ENCODE measurements around the gene NCAPD3. TPM values are rescaled to one million over a fixed set of nuclear protein-coding genes. Genes with fewer than 3 reads are reported as not detected.
"Not testable (repeated sequence)": the region's sequence is repeated elsewhere in the genome, so short reads cannot be mapped to it uniquely, and the experiment has no call there.

The NCAPD3 gene
- total RNA-seq, 1 experiment from 2014 or later, result 63.0 TPM

GRCh38 chr11:134116210-134116609, 107.6 kb downstream of the NCAPD3 start:
- peaks cover 35% of the 10 kb centered on the region for H3K4me1 Mint-ChIP-seq
- CTCF ChIA-PET, result no interaction called here
- POLR2A ChIA-PET, result interaction anchor here (0.6 kb wide), 1 partner anchor 156 kb away, joined by 4 read pairs; no protein-coding TSS in a partner anchor
- H3K9me3 Mint-ChIP-seq, result 0 out of 2 replicates have a peak, but pooled peaks cover 3% of the 10 kb centered on the region
- no peaks in the 10 kb centered on the region for H3K27me3 Mint-ChIP-seq (ENCODE audit: low read depth)
- no peak for DNase-seq (ENCODE audit: low spot score)
- H3K27ac Mint-ChIP-seq, result no peak overlapping the region
- H3K4me3 Mint-ChIP-seq, result no peak overlapping the region
- H3K36me3 Mint-ChIP-seq, result no peaks in the 10 kb centered on the region; the same call in 1 of the 2 replicates
- ATAC-seq, result no peak
- TF ChIP-seq ZNF671 (CRISPR knock-in tag; IDR thresholded peaks at IDR 0.05) (no peak), HMGA2 (CRISPR knock-in tag; IDR thresholded peaks at IDR 0.05) (no peak), NR1H2 (CRISPR knock-in tag; IDR thresholded peaks at IDR 0.05) (no peak), USF2 (CRISPR knock-in tag; IDR thresholded peaks at IDR 0.05) (no peak), MXD4 (CRISPR knock-in tag; IDR thresholded peaks at IDR 0.05; ENCODE audit: borderline replicate concordance) (no peak), IRF1 (CRISPR knock-in tag; IDR thresholded peaks at IDR 0.05) (no peak), ZNF121 (CRISPR knock-in tag; IDR thresholded peaks at IDR 0.05) (no peak), NFATC4 (CRISPR knock-in tag; IDR thresholded peaks at IDR 0.05) (no peak), OVOL2 (CRISPR knock-in tag; IDR thresholded peaks at IDR 0.05; ENCODE audit: borderline replicate concordance) (no peak), CREM (CRISPR knock-in tag; IDR thresholded peaks at IDR 0.05) (no peak), RELA (CRISPR knock-in tag; IDR thresholded peaks at IDR 0.05; ENCODE audit: borderline replicate concordance) (no peak), ERG (CRISPR knock-in tag; IDR thresholded peaks at IDR 0.05) (no peak), CREB1 (CRISPR knock-in tag; IDR thresholded peaks at IDR 0.05) (no peak), TEAD1 (CRISPR knock-in tag; IDR thresholded peaks at IDR 0.05) (no peak), STAT6 (CRISPR knock-in tag; conservative IDR thresholded peaks at IDR 0.05; ENCODE audit: low read depth) (no peak), E2F4 (CRISPR knock-in tag; IDR thresholded peaks at IDR 0.05; ENCODE audit: borderline replicate concordance, low read depth) (no peak), ELF4 (CRISPR knock-in tag; IDR thresholded peaks at IDR 0.05; ENCODE audit: low read depth) (no peak), ZNF281 (CRISPR knock-in tag; IDR thresholded peaks at IDR 0.05) (no peak), ATF1 (CRISPR knock-in tag; IDR thresholded peaks at IDR 0.05) (no peak), ZNF423 (CRISPR knock-in tag; IDR thresholded peaks at IDR 0.05) (no peak)

- CTCF ChIA-PET; ATAC-seq; H3K4me3 Mint-ChIP-seq; POLR2A ChIA-PET; H3K27me3 Mint-ChIP-seq (ENCODE audit: low read depth); H3K27ac Mint-ChIP-seq; H3K36me3 Mint-ChIP-seq; H3K9me3 Mint-ChIP-seq; DNase-seq (ENCODE audit: low spot score): not testable (repeated sequence)
- peaks cover 34% of the 10 kb centered on the region for H3K4me1 Mint-ChIP-seq
These were observed 110.0 kb downstream of the NCAPD3 start for GRCh38 chr11:134113787-134114186.
